Measurements from ENCODE around the gene RPUSD3. TPM values are rescaled to one million over a fixed set of nuclear protein-coding genes. Genes with fewer than 3 reads are reported as not detected.
A peak's percentile ranks its signal among the peaks of the same experiment; 100 is the strongest.
"Not testable (repeated sequence)": the region's sequence is repeated elsewhere in the genome, so short reads cannot be mapped to it uniquely, and the experiment has no call there.

The RPUSD3 gene
- total RNA-seq, 4 donors from 2014 or later, result 37.1 to 69.7 (median 52.2) TPM

- TF ChIP-seq CTCF (IDR thresholded peaks at IDR 0.05), result no peak
- TF ChIP-seq EP300 (IDR thresholded peaks at IDR 0.05), result no peak
- no peak for TF ChIP-seq POLR2A (IDR thresholded peaks at IDR 0.05)
- Histone ChIP-seq H3K9me3 (no peaks in the 10 kb centered on the region), H3K36me3 (no peaks in the 10 kb centered on the region), H3K27me3 (no peaks in the 10 kb centered on the region), H3K27ac (no peak overlapping the region), H3K4me1 (no peaks in the 10 kb centered on the region), H3K4me3 (no peak overlapping the region)
- 92 to 95% methylated on average over 1 of the region's 1 CpG for WGBS, 2 donors
- no peak for DNase-seq (ENCODE audit: low spot score in 2 of 2)
Measured at GRCh38 chr3:9881441-9881840, 37.6 kb upstream of the RPUSD3 start.

GRCh38 chr3:9879830-9880549 lies 36.2 kb upstream of the RPUSD3 start, which contains the start of gene CIDEC:
TSS of gene CIDEC (minus strand) at chr3:9880253. CDS start at chr3:9878486, 1,767 bp downstream.
- H3K9me3 ChIP-seq, result no peaks in the 10 kb centered on the region
- no peak within 1 kb of the TSS for H3K27ac ChIP-seq
- TF ChIP-seq POLR2A (IDR thresholded peaks at IDR 0.05) (no peak), EP300 (IDR thresholded peaks at IDR 0.05) (no peak), CTCF (IDR thresholded peaks at IDR 0.05) (no peak)
- H3K4me1 ChIP-seq, result peaks cover 0 to 5% (median 0%) of the 10 kb centered on the region in 4 donors
- no peaks in the 10 kb centered on the region for H3K36me3 ChIP-seq
- DNase-seq (ENCODE audit: low spot score in 2 of 2), result no peak
- no peak within 1 kb of the TSS for H3K4me3 ChIP-seq
- WGBS, 2 donors, result 81 to 87% methylated on average over 7 of the region's 7 CpGs
- H3K27me3 ChIP-seq, result no peaks in the 10 kb centered on the region

- H3K4me3 ChIP-seq, result no peak overlapping the region
- peak in 1 of 2 donors; percentile 30 for DNase-seq (ENCODE audit: low spot score in 2 of 2)
Measured at GRCh38 chr3:9878700-9879099, 34.9 kb upstream of the RPUSD3 start.

GRCh38 chr3:9876991-9877390 lies 33.2 kb upstream of the RPUSD3 start:
- Histone ChIP-seq H3K27ac (no peak overlapping the region), H3K4me1 (peaks cover 0 to 5% (median 0%) of the 10 kb centered on the region in 4 donors), H3K4me3 (no peak overlapping the region), H3K9me3 (no peaks in the 10 kb centered on the region), H3K36me3 (no peaks in the 10 kb centered on the region), H3K27me3 (no peaks in the 10 kb centered on the region)
- no peak for DNase-seq (ENCODE audit: low spot score in 2 of 2)
- WGBS, 2 donors, result 86 to 89% methylated on average over 7 to 12 of the region's 12 CpGs
- TF ChIP-seq EP300 (IDR thresholded peaks at IDR 0.05) (no peak), POLR2A (IDR thresholded peaks at IDR 0.05) (no peak), CTCF (IDR thresholded peaks at IDR 0.05) (no peak)

More at GRCh38 chr3:9878700-9879099, 34.9 kb upstream of the RPUSD3 start:
- 74 to 77% methylated on average over 5 of the region's 5 CpGs for WGBS, 2 donors
- no peaks in the 10 kb centered on the region for H3K27me3 ChIP-seq
- TF ChIP-seq EP300 (IDR thresholded peaks at IDR 0.05), result peak in 1 of 2 donors; percentile 12
- TF ChIP-seq CTCF (IDR thresholded peaks at IDR 0.05), result no peak
- TF ChIP-seq POLR2A (IDR thresholded peaks at IDR 0.05), result no peak
- no peaks in the 10 kb centered on the region for H3K9me3 ChIP-seq
- H3K36me3 ChIP-seq, result no peaks in the 10 kb centered on the region
- peak overlapping the region in 1 of 4 donors; percentile 22 for H3K27ac ChIP-seq
- peaks cover 0 to 5% (median 0%) of the 10 kb centered on the region in 4 donors for H3K4me1 ChIP-seq

- not testable (repeated sequence) for H3K4me3 ChIP-seq; H3K27me3 ChIP-seq; DNase-seq (ENCODE audit: low spot score in 2 of 2); H3K4me1 ChIP-seq; H3K27ac ChIP-seq; H3K36me3 ChIP-seq; H3K9me3 ChIP-seq
- WGBS, 2 donors, result 81 to 87% methylated on average over 4 of the region's 4 CpGs
Measured at GRCh38 chr3:9876255-9876654, 32.4 kb upstream of the RPUSD3 start.
